Stomach smooth muscle (tissue), 2 donors: ENCODE measurements around the gene CNTN5.
"Not testable (repeated sequence)": the region's sequence is repeated elsewhere in the genome, so short reads cannot be mapped to it uniquely, and the experiment has no call there.

Source experiments
- H3K27ac ChIP-seq: one replicate; pipeline ENCODE4 v1.7.0; 2013; ENCODE audit warnings: mild to moderate bottlenecking, low read length, inconsistent platforms
- H3K27me3 ChIP-seq, 2 donors: one replicate each; pipeline ENCODE4 v1.7.0; 2013; ENCODE audit warnings: low read length in 2 of 2; ENCODE audit not compliant: insufficient read depth in 2 of 2, control insufficient read depth in 1 of 2
- H3K36me3 ChIP-seq, 2 donors: one replicate each; pipeline ENCODE4 v1.7.0; 2013; ENCODE audit warnings: low read length in 2 of 2; ENCODE audit not compliant: control insufficient read depth in 2 of 2, insufficient read depth in 2 of 2
- H3K4me1 ChIP-seq: one replicate; pipeline ENCODE4 v1.7.0; 2013; ENCODE audit warnings: low read length; ENCODE audit not compliant: control insufficient read depth, insufficient read depth
- H3K4me3 ChIP-seq, 2 donors: one replicate each; pipeline ENCODE4 v1.7.0; 2013; ENCODE audit warnings: low read length in 2 of 2
- H3K9ac ChIP-seq, 2 donors: one replicate each; pipeline ENCODE4 v1.7.0; 2013; ENCODE audit warnings: low read length in 2 of 2, mild to moderate bottlenecking in 1 of 2
- H3K9me3 ChIP-seq, 2 donors: one replicate each; pipeline ENCODE4 v1.7.0; 2013; ENCODE audit warnings: low read length in 2 of 2; ENCODE audit not compliant: control insufficient read depth in 2 of 2
- donor health status: healthy.
- donor health status: Pancreatic carcinoma.

Gene CNTN5

GRCh38 chr11:100220801-100221200, 1200.1 kb downstream of the CNTN5 start:
- H3K9ac ChIP-seq, result no peak overlapping the region
- H3K36me3 ChIP-seq, result no peaks in the 10 kb centered on the region
- H3K27me3 ChIP-seq, result no peaks in the 10 kb centered on the region
- no peak overlapping the region for H3K4me3 ChIP-seq
- no peaks in the 10 kb centered on the region for H3K4me1 ChIP-seq
- no peaks in the 10 kb centered on the region for H3K9me3 ChIP-seq
- no peak overlapping the region for H3K27ac ChIP-seq

GRCh38 chr11:100221791-100222190, 1201.0 kb downstream of the CNTN5 start:
- H3K9me3 ChIP-seq, result no peaks in the 10 kb centered on the region
- no peaks in the 10 kb centered on the region for H3K4me1 ChIP-seq
- H3K27me3 ChIP-seq, result no peaks in the 10 kb centered on the region

GRCh38 chr11:100224541-100225034, 1203.8 kb downstream of the CNTN5 start:
- H3K36me3 ChIP-seq, result no peaks in the 10 kb centered on the region

More at GRCh38 chr11:100221791-100222190, 1201.0 kb downstream of the CNTN5 start:
- H3K4me3 ChIP-seq, result no peak overlapping the region
- H3K9ac ChIP-seq, result no peak overlapping the region
- no peak overlapping the region for H3K27ac ChIP-seq
- no peaks in the 10 kb centered on the region for H3K36me3 ChIP-seq

GRCh38 chr11:100229086-100229485, 1208.3 kb downstream of the CNTN5 start:
- H3K9me3 ChIP-seq, result no peaks in the 10 kb centered on the region
- no peak overlapping the region for H3K4me3 ChIP-seq
- H3K36me3 ChIP-seq, result no peaks in the 10 kb centered on the region
- no peaks in the 10 kb centered on the region for H3K27me3 ChIP-seq
- H3K27ac ChIP-seq, result no peak overlapping the region
- H3K4me1 ChIP-seq, result no peaks in the 10 kb centered on the region
- H3K9ac ChIP-seq, result no peak overlapping the region

More at GRCh38 chr11:100224541-100225034, 1203.8 kb downstream of the CNTN5 start:
- Histone ChIP-seq H3K9ac (no peak overlapping the region), H3K9me3 (no peaks in the 10 kb centered on the region), H3K27me3 (no peaks in the 10 kb centered on the region), H3K27ac (no peak overlapping the region), H3K4me1 (no peaks in the 10 kb centered on the region), H3K4me3 (no peak overlapping the region)

- H3K4me3 ChIP-seq, result no peak overlapping the region
- no peak overlapping the region for H3K27ac ChIP-seq
- H3K9ac ChIP-seq, result no peak overlapping the region
- H3K27me3 ChIP-seq, result no peaks in the 10 kb centered on the region
- no peaks in the 10 kb centered on the region for H3K4me1 ChIP-seq
- no peaks in the 10 kb centered on the region for H3K36me3 ChIP-seq
- H3K9me3 ChIP-seq, result no peaks in the 10 kb centered on the region
Measured at GRCh38 chr11:100232006-100232405, 1211.3 kb downstream of the CNTN5 start.

GRCh38 chr11:100235085-100235484, 1214.3 kb downstream of the CNTN5 start:
- no peak overlapping the region for H3K9ac ChIP-seq
- no peaks in the 10 kb centered on the region for H3K36me3 ChIP-seq
- H3K9me3 ChIP-seq, result no peaks in the 10 kb centered on the region
- no peak overlapping the region for H3K4me3 ChIP-seq
- no peaks in the 10 kb centered on the region for H3K4me1 ChIP-seq
- H3K27me3 ChIP-seq, result no peaks in the 10 kb centered on the region
- H3K27ac ChIP-seq, result no peak overlapping the region

GRCh38 chr11:100240025-100240539, 1219.3 kb downstream of the CNTN5 start:
- H3K27ac ChIP-seq, result no peak overlapping the region
- H3K9me3 ChIP-seq, result no peaks in the 10 kb centered on the region
- no peaks in the 10 kb centered on the region for H3K4me1 ChIP-seq
- H3K4me3 ChIP-seq, result no peak overlapping the region
- H3K36me3 ChIP-seq, result no peaks in the 10 kb centered on the region
- no peaks in the 10 kb centered on the region for H3K27me3 ChIP-seq
- H3K9ac ChIP-seq, result no peak overlapping the region

GRCh38 chr11:100247704-100248103, 1227.0 kb downstream of the CNTN5 start:
- no peaks in the 10 kb centered on the region for H3K4me1 ChIP-seq
- H3K27me3 ChIP-seq, result no peaks in the 10 kb centered on the region
- H3K9me3 ChIP-seq, result no peaks in the 10 kb centered on the region
- no peaks in the 10 kb centered on the region for H3K36me3 ChIP-seq
- no peak overlapping the region for H3K4me3 ChIP-seq
- no peak overlapping the region for H3K27ac ChIP-seq
- H3K9ac ChIP-seq, result no peak overlapping the region

- H3K4me1 ChIP-seq, H3K27me3 ChIP-seq, H3K4me3 ChIP-seq, H3K36me3 ChIP-seq, H3K27ac ChIP-seq, H3K9me3 ChIP-seq, H3K9ac ChIP-seq: not testable (repeated sequence)
Measured at GRCh38 chr11:100257238-100257803, 1236.6 kb downstream of the CNTN5 start.

- Histone ChIP-seq H3K36me3 (no peaks in the 10 kb centered on the region), H3K9me3 (no peaks in the 10 kb centered on the region), H3K27ac (no peak overlapping the region), H3K9ac (no peak overlapping the region), H3K4me3 (no peak overlapping the region), H3K27me3 (no peaks in the 10 kb centered on the region), H3K4me1 (no peaks in the 10 kb centered on the region)
Measured at GRCh38 chr11:100269516-100269915, 1248.8 kb downstream of the CNTN5 start.

GRCh38 chr11:100273066-100273815, 1252.5 kb downstream of the CNTN5 start:
- Histone ChIP-seq H3K9me3 (no peaks in the 10 kb centered on the region), H3K4me3 (no peak overlapping the region), H3K27ac (no peak overlapping the region), H3K36me3 (no peaks in the 10 kb centered on the region), H3K27me3 (no peaks in the 10 kb centered on the region), H3K9ac (no peak overlapping the region), H3K4me1 (no peaks in the 10 kb centered on the region)
